ENCODE measurements around the gene GHRHR. TPM values are rescaled to one million over a fixed set of nuclear protein-coding genes. Genes with fewer than 3 reads are reported as not detected.
A peak's percentile ranks its signal among the peaks of the same experiment; 100 is the strongest.

Gene GHRHR
- total and polyA plus RNA-seq, 10 of the 15 experiments (the other 5 are each of a cell fraction or from before 2014, with no cell fraction given) = not detected

- no peak for TF ChIP-seq HDAC6 (IDR thresholded peaks at IDR 0.05; ENCODE audit: unreplicated experiment)
Measured at GRCh38 chr7:30973791-30974604, 10.2 kb downstream of the GHRHR start (continued).

DNA sequence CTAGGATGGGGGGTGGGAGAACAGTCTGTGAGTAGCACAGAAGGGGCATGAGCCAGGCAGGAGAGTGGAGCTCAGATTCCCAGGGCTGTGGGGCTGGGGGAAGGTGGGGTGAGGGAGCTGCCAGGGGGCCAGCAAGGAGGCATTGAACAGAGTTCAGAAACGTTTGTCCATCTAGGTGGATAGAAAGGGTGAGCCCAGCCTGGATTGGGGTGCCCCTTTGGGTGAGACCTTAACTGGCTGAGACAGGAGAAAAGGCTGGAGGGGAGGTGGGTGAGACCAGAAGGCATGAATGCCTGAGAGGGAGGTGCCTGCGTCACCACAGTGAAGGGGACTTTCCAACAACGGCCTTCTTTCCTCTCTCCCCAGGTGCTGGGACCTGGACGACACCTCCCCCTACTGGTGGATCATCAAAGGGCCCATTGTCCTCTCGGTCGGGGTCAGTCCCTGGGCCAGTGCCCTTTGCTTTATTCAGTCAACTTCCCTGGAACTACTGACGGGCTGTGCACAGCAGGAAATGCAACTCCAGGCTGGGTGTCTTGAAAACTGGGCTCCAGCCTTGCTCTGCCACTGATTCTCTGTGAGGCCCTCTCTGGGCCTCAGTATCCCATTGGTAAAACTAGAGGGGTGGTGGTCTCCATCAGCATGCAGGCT, 11.0 kb downstream of the GHRHR start:
- BruUV-seq (replicated peaks) = no TSS peak
- Histone ChIP-seq H3K9ac (ENCODE audit: control insufficient read depth, insufficient read depth, low read length) (no peak overlapping the region), H3K9me3 (replicated peaks; ENCODE audit: control insufficient read depth, insufficient read depth, low read length) (no peaks in the 10 kb centered on the region), H3K79me2 (ENCODE audit: control insufficient read depth, insufficient read depth, low read length) (no peaks in the 10 kb centered on the region), H4K20me1 (ENCODE audit: control insufficient read depth, insufficient read depth) (no peaks in the 10 kb centered on the region), H3K27ac (ENCODE audit: control insufficient read depth, insufficient read depth) (peak overlapping the region; percentile 19), H3K4me2 (ENCODE audit: control insufficient read depth, insufficient read depth) (no peak overlapping the region), H3K4me3 (no peak overlapping the region), H3K27me3 (replicated peaks in 1 of 2; ENCODE audit: control insufficient read depth in 2 of 2, insufficient read depth in 2 of 2, low read length in 1 of 2) (no peaks in the 10 kb centered on the region; a peak in 1 of 4 replicates), H2AFZ (ENCODE audit: control insufficient read depth, low read depth, low read length) (peak overlapping the region; percentile 43), H3K36me3 (ENCODE audit: control insufficient read depth in 2 of 2, insufficient read depth in 2 of 2, low read length in 1 of 2) (no peaks in the 10 kb centered on the region), H3K4me1 (ENCODE audit: control insufficient read depth, insufficient read depth, low read length) (peaks cover 13% of the 10 kb centered on the region)
- ChIA-PET RAD21 (ENCODE audit: unreplicated experiment) (interaction anchor here (0.7 to 3.4 kb wide), 6 partner anchors 9 to 698 kb away, joined by 3 to 28 read pairs (median 5); no protein-coding TSS in a partner anchor), SMC1A (ENCODE audit: uncharacterized antibody, unreplicated experiment) (interaction anchor here (0.7 to 4.8 kb wide), 6 partner anchors 32 to 176 kb away, joined by 3 to 49 read pairs (median 8); no protein-coding TSS in a partner anchor), CTCF (interaction anchor here (0.6 to 11.3 kb wide), 16 partner anchors 8 to 1518 kb away, joined by 3 to 159 read pairs (median 4); partner anchors contain the start of gene GHRHR), POLR2A (interaction anchor here (1.3 kb wide), 1 partner anchor 175 kb away, joined by 3 read pairs; no protein-coding TSS in a partner anchor)
- 2% methylated on average over 7 of the region's 7 CpGs for WGBS (ENCODE audit: insufficient coverage, insufficient replicate concordance, low lambda C conversion rate, missing lambda C conversion rate)
- DNase-seq (ENCODE audit: low read depth, low spot score) (peak; percentile 60), ATAC-seq (peak; percentile 96), FAIRE-seq (peak; percentile 61)
- in situ Hi-C loops (cut with MboI) = loop anchor here (5.0 kb wide), 1 partner anchor 172 kb away; no protein-coding TSS in a partner anchor
- intact Hi-C loops (cut with micrococcal nuclease; ENCODE audit: unreplicated experiment) = loop anchor here (1.0 kb wide), 2 partner anchors 36 to 174 kb away; no protein-coding TSS in a partner anchor
- TF ChIP-seq YY1 (IDR thresholded peaks at IDR 0.05; ENCODE audit: low read depth, low read length) (peak; percentile 60), RELA (IDR thresholded peaks at IDR 0.05; ENCODE audit: borderline replicate concordance, partially characterized antibody) (peak; percentile 97), JUND (IDR thresholded peaks at IDR 0.05; ENCODE audit: low read depth, low read length) (no peak), IKZF1 (conservative IDR thresholded peaks at IDR 0.05) (peak; percentile 78), BRCA1 (IDR thresholded peaks at IDR 0.05; ENCODE audit: low read depth, low read length) (no peak), ATF7 (IDR thresholded peaks at IDR 0.05; ENCODE audit: low read depth) (peak; percentile 55; the same call in 1 of the 2 replicates), PAX8 (IDR thresholded peaks at IDR 0.05) (no peak), HDAC2 (IDR thresholded peaks at IDR 0.05) (no peak), MTA3 (IDR thresholded peaks at IDR 0.05; ENCODE audit: borderline replicate concordance, low read length) (no peak), NFYB (IDR thresholded peaks at IDR 0.05; ENCODE audit: insufficient read depth, low read depth, low read length) (no peak), SP1 (IDR thresholded peaks at IDR 0.05; ENCODE audit: low read depth, low read length) (peak; percentile 46), CREB1 (IDR thresholded peaks at IDR 0.05; ENCODE audit: low read depth) (peak; percentile 63; the same call in 1 of the 2 replicates), EP300 (IDR thresholded peaks at IDR 0.05; ENCODE audit: borderline replicate concordance in 1 of 2, control insufficient read depth in 1 of 2, low read depth in 2 of 2, low read length in 2 of 2) (peak; percentile 78; a peak in 2 of 4 replicates), RUNX3 (IDR thresholded peaks at IDR 0.05; ENCODE audit: low read length) (peak; percentile 35; the same call in 1 of the 2 replicates), EED (IDR thresholded peaks at IDR 0.05; ENCODE audit: low read depth) (0 out of 2 replicates have a peak, but pooled peaks have one; percentile 16)
- TF ChIP-seq, protein P1, sequence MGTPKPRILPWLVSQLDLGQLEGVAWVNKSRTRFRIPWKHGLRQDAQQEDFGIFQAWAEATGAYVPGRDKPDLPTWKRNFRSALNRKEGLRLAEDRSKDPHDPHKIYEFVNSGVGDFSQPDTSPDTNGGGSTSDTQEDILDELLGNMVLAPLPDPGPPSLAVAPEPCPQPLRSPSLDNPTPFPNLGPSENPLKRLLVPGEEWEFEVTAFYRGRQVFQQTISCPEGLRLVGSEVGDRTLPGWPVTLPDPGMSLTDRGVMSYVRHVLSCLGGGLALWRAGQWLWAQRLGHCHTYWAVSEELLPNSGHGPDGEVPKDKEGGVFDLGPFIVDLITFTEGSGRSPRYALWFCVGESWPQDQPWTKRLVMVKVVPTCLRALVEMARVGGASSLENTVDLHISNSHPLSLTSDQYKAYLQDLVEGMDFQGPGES (IDR thresholded peaks at IDR 0.05) = no peak
- TF ChIP-seq, protein P2, sequence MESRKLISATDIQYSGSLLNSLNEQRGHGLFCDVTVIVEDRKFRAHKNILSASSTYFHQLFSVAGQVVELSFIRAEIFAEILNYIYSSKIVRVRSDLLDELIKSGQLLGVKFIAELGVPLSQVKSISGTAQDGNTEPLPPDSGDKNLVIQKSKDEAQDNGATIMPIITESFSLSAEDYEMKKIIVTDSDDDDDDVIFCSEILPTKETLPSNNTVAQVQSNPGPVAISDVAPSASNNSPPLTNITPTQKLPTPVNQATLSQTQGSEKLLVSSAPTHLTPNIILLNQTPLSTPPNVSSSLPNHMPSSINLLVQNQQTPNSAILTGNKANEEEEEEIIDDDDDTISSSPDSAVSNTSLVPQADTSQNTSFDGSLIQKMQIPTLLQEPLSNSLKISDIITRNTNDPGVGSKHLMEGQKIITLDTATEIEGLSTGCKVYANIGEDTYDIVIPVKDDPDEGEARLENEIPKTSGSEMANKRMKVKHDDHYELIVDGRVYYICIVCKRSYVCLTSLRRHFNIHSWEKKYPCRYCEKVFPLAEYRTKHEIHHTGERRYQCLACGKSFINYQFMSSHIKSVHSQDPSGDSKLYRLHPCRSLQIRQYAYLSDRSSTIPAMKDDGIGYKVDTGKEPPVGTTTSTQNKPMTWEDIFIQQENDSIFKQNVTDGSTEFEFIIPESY (IDR thresholded peaks at IDR 0.05) = no peak

Data from GM12878 (cell line).